NT2/D1 (cell line): ENCODE results near the gene ARIH2.

ENCODE experiments used
- SUZ12 ChIP-seq: IDR thresholded peaks from 2 replicates; pipeline ENCODE4 v1.6.1; 2011; ENCODE audit not compliant: insufficient read length, insufficient read depth; ENCODE audit errors: extremely low read depth
- YY1 ChIP-seq: IDR thresholded peaks from 2 replicates; pipeline ENCODE4 v1.6.1; 2011; ENCODE audit not compliant: insufficient read length, insufficient read depth
- ZNF274 ChIP-seq: IDR thresholded peaks from 2 replicates; pipeline ENCODE4 v1.6.1; 2011; ENCODE audit warnings: mild to moderate bottlenecking, low read depth, low read length

DNA sequence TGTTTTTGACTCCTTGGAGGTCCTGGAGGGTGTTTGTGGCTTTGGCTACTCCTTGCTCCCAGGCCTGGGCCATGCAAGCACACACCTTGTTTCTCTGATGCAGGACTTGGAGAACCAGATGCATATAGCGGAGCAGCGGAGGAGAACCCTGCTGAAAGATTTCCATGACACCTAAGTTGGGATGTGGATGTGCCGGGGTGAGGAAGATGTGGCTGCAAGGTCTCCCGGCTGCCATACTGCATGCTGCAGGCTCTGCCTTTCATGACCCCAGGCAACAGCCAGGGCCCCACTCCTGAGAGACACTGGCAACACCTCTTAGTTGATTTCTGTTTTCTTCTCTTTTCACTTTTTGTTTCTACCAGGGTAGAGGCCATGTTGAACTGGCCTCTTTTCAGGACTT, 64.5 kb downstream of the ARIH2 start:
- TF ChIP-seq ZNF274 (no peak), YY1 (no peak), SUZ12 (no peak)
